Activated CD4-positive, alpha-beta T cell treated with anti-CD3 and anti-CD28 coated beads, Interleukin-2, Interleukin-4, amounts not matched to agents 100 ng/mL and 50 ng/mL, durations not matched to agents 16 hours and 8 hours (primary cell): ENCODE measurements around the gene SCAMP5.

ENCODE experiments used
- DNase-seq: peaks from one replicate; pipeline ENCODE4 v3.0.0-alpha.2; 2020; ENCODE audit warnings: low spot score

The SCAMP5 gene

GRCh38 chr15:75023181-75023871, 28.0 kb downstream of the SCAMP5 start, which contains the start of gene PPCDC:
TSS of gene PPCDC (plus strand) at chr15:75023590. CDS start at chr15:75028319, 4,729 bp downstream.
- DNase-seq, result peak; percentile 98

GRCh38 chr15:75023872-75024636, 28.7 kb downstream of the SCAMP5 start:
- peak; percentile 27 for DNase-seq

- DNase-seq, result no peak
Observed at GRCh38 chr15:75025107-75025506, 29.7 kb downstream of the SCAMP5 start.

GRCh38 chr15:75025548-75026260, 30.3 kb downstream of the SCAMP5 start:
- DNase-seq, result no peak

- no peak for DNase-seq
Observed at GRCh38 chr15:75027551-75027950, 32.2 kb downstream of the SCAMP5 start.

- DNase-seq, result no peak
Observed at GRCh38 chr15:75028991-75029377, 33.6 kb downstream of the SCAMP5 start.

- DNase-seq, result peak; percentile 86
Observed at GRCh38 chr15:75029378-75030022, 34.1 kb downstream of the SCAMP5 start.

- DNase-seq, result no peak
Observed at GRCh38 chr15:75030023-75030413, 34.7 kb downstream of the SCAMP5 start.

- no peak for DNase-seq
Observed at GRCh38 chr15:75030424-75030823, 35.1 kb downstream of the SCAMP5 start.

GRCh38 chr15:75031848-75032247, 36.5 kb downstream of the SCAMP5 start:
- no peak for DNase-seq

- DNase-seq, result no peak
Observed at GRCh38 chr15:75032395-75032794, 37.0 kb downstream of the SCAMP5 start.

GRCh38 chr15:75033809-75034208, 38.4 kb downstream of the SCAMP5 start:
- DNase-seq, result no peak

- DNase-seq, result no peak
Observed at GRCh38 chr15:75034615-75035014, 39.3 kb downstream of the SCAMP5 start.

- DNase-seq, result no peak
Observed at GRCh38 chr15:75036212-75036616, 40.9 kb downstream of the SCAMP5 start.

GRCh38 chr15:75037685-75038084, 42.3 kb downstream of the SCAMP5 start:
- peak; percentile 42 for DNase-seq

GRCh38 chr15:75038231-75038630, 42.9 kb downstream of the SCAMP5 start:
- no peak for DNase-seq

GRCh38 chr15:75042730-75043508, 47.6 kb downstream of the SCAMP5 start:
- peak; percentile 86 for DNase-seq

GRCh38 chr15:75043509-75044257, 48.3 kb downstream of the SCAMP5 start:
- DNase-seq, result no peak

GRCh38 chr15:75044258-75044878, 49.0 kb downstream of the SCAMP5 start:
- DNase-seq, result no peak

- peak; percentile 51 for DNase-seq
Observed at GRCh38 chr15:75045332-75046015, 50.1 kb downstream of the SCAMP5 start.
